Mononuclear cell (primary cell): ENCODE data around the gene ZNF70. TPM values are rescaled to one million over a fixed set of nuclear protein-coding genes. Genes with fewer than 3 reads are reported as not detected.

Source experiments
- H3K27me3 ChIP-seq: 2 replicates; pipeline ENCODE4 v1.6.0; 2011; ENCODE audit warnings: low read length, control low read depth; ENCODE audit not compliant: insufficient read depth
- H3K4me1 ChIP-seq: 2 replicates; pipeline ENCODE4 v1.5.1; 2011; ENCODE audit warnings: mild to moderate bottlenecking, low read length, control low read depth; ENCODE audit not compliant: insufficient read depth
- H3K4me3 ChIP-seq: 2 replicates; pipeline ENCODE4 v1.5.1; 2011; ENCODE audit warnings: mild to moderate bottlenecking, low read length, moderate library complexity
- H3K9me3 ChIP-seq: 2 replicates; pipeline ENCODE4 v1.5.1; 2011; ENCODE audit warnings: low read depth, mild to moderate bottlenecking, control low read depth, low read length
- total RNA-seq: library from RNA; depleted of rRNA; stranded (reverse); fragments of >200 nt; gene quantifications from one replicate; pipeline ENCODE4 v1.2.3, GENCODE V29; 2012

ZNF70 gene
- total RNA-seq, 1 donor: 0.52 TPM

DNA sequence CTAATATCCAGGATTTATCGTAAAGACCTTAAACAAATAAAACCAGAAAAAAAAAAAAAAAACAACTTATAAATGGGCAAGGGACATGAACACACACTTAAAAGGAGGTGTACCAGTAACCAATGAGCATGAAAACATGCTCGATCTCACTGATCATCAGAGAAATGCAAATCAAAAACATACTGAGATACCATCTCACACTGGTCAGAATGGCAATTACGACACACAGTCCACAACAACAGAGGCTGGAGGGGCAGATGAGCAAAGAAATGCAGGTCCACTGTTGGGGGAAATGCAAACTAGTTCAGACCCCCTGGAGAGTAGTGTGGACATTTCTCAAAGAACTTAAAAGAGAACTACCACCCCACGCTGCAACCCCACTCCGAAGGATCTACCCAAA is 46.9 kb downstream of the ZNF70 start:
- no peak overlapping the region for H3K4me3 ChIP-seq
- H3K4me1 ChIP-seq: peaks cover 7% of the 10 kb centered on the region
- no peaks in the 10 kb centered on the region for H3K27me3 ChIP-seq
- H3K9me3 ChIP-seq: no peaks in the 10 kb centered on the region

DNA sequence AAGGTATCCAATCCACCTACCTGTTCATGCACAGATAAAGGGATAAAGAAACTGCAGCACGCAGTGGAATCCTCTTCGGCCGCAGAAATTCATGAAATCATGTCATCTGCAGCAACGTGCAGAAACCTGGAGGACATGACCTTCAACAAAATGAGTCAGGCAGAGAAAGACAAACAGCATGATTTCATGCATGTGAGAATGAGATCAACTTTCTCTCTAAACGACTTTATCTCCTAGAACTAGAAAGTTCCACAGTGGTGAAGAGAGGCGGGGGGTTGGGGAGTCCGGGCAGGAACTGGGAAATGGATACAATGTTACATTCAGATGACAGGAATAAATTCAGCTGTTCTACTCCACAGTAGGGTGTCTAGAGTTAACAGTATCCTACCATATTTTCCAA is 50.2 kb downstream of the ZNF70 start:
- H3K9me3 ChIP-seq: no peaks in the 10 kb centered on the region
- peaks cover 39% of the 10 kb centered on the region for H3K4me1 ChIP-seq
- H3K27me3 ChIP-seq: no peaks in the 10 kb centered on the region
- H3K4me3 ChIP-seq: no peak overlapping the region

DNA sequence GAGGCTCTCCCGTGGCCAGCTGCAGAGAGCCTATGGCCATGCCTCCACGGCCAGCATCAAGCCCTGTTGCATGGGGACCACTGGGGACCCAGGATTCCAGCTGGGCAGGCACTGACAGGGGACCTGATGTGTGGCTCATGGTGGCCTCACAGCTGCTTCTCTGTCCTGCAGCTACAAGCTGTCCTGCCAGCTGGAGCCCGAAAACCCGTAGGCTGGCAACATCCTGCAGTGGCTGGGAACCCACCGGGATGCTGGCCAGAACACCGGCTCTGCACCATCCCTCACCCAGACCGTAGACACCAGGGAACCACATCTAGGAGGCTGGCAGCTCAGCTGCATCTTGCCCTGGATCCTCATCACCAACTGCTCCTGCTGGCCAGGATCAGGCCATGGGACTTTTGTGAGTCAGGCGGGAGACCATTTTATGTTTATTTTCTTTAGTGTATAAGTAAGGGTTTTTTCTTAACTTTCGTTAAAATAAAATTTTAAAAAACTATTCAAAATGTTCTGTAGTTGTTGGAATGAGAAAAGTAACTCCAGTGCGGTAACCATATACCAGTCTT is 52.2 kb downstream of the ZNF70 start:
- Histone ChIP-seq H3K4me3 (no peak overlapping the region), H3K4me1 (peaks cover 46% of the 10 kb centered on the region), H3K9me3 (no peaks in the 10 kb centered on the region), H3K27me3 (no peaks in the 10 kb centered on the region)

- no peaks in the 10 kb centered on the region for H3K27me3 ChIP-seq
- no peak overlapping the region for H3K4me3 ChIP-seq
- peaks cover 46% of the 10 kb centered on the region for H3K4me1 ChIP-seq
- no peaks in the 10 kb centered on the region for H3K9me3 ChIP-seq
Measured at GRCh38 chr22:23698094-23698493, 52.8 kb downstream of the ZNF70 start.

DNA sequence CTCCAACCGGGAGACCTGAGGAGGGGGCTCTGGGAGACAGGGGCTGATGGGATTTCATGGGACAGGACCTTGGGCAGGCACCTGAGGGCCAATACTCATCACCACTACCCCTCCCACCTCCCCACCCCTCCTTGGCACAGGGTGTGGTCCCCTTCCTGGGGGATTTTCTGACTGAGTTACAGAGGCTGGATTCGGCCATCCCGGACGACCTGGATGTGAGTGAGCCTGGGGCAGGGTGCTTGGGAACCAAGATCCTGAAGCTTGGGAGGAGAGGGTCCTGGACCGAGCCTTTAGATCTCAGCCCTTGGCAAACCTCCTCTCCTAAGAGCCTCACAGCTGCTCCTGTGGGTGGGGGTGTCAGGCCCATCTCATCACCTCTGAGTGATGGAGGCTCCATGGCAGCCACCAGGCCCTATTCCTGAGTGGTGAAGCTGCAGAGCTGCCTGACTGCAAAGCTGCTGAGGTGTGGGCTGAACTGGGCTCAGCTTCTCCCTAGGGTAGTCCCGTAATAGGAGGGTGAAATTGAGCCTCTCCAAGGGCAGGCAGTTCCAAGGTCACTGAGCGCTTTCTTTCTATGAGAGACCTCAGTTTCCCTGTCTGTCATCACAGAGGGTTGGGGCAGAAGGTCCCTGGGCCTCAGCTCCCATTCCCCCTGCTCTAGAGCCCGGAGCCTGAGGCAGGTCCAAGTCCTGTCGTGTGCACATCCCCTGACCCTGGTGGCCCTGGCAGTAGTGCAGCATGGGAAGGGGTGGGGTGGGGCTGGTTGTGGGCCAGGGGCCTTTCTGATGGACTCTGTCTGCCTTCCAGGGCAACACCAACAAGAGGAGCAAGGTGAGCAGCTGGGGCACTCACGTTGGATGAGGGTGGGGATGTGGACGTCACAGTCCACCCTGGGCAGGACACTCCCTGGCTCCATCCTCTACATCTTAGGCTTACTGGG is 53.6 kb downstream of the ZNF70 start:
- H3K4me1 ChIP-seq: peaks cover 46% of the 10 kb centered on the region
- H3K4me3 ChIP-seq: peak overlapping the region; percentile 21
- no peaks in the 10 kb centered on the region for H3K27me3 ChIP-seq
- no peaks in the 10 kb centered on the region for H3K9me3 ChIP-seq

GRCh38 chr22:23696326-23696851 is 54.5 kb downstream of the ZNF70 start:
- Histone ChIP-seq H3K4me3 (peak overlapping the region; percentile 21), H3K27me3 (no peaks in the 10 kb centered on the region), H3K4me1 (peaks cover 46% of the 10 kb centered on the region), H3K9me3 (no peaks in the 10 kb centered on the region)

DNA sequence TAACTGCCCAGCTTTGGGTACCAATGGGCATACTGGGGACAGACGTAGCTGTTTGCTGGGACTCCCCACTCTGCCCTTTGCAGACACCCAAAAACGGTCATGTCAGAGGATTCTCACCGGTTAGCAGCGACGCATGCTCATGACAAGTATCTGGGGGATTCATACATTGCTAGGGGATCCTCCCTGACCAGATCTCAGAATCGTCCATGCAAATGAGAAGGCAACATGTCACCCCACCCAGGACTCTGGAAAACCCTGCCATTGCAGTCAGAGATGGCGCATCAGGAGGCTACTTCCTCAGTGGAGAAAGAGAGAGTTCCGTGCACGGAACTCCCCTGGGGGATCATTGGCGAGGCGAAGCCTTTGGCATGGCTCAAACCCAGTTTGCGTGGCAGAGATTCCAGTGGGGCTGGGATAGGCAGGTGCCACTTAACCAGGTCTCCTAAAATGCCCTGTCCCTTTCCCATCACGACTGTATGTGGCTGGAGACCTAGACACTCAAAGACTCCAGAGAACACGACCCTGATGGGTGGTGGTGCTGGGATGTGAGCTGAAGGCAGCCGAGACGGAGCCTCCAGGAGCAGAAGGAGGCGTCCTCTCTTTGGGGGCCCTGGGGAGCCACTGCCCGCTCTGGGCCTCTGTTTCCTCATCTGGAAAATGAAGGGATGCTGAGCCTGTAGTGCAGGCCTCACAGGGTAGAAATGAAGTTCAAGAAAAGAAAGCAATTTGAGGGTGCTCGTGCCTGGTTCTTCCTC is 55.2 kb downstream of the ZNF70 start:
- H3K4me1 ChIP-seq: peaks cover 46% of the 10 kb centered on the region
- H3K27me3 ChIP-seq: no peaks in the 10 kb centered on the region
- H3K4me3 ChIP-seq: no peak overlapping the region
- no peaks in the 10 kb centered on the region for H3K9me3 ChIP-seq

- Histone ChIP-seq H3K4me3 (no peak overlapping the region), H3K9me3 (no peaks in the 10 kb centered on the region), H3K4me1 (peaks cover 46% of the 10 kb centered on the region), H3K27me3 (no peaks in the 10 kb centered on the region)
Measured at GRCh38 chr22:23695141-23695540, 55.8 kb downstream of the ZNF70 start.

DNA sequence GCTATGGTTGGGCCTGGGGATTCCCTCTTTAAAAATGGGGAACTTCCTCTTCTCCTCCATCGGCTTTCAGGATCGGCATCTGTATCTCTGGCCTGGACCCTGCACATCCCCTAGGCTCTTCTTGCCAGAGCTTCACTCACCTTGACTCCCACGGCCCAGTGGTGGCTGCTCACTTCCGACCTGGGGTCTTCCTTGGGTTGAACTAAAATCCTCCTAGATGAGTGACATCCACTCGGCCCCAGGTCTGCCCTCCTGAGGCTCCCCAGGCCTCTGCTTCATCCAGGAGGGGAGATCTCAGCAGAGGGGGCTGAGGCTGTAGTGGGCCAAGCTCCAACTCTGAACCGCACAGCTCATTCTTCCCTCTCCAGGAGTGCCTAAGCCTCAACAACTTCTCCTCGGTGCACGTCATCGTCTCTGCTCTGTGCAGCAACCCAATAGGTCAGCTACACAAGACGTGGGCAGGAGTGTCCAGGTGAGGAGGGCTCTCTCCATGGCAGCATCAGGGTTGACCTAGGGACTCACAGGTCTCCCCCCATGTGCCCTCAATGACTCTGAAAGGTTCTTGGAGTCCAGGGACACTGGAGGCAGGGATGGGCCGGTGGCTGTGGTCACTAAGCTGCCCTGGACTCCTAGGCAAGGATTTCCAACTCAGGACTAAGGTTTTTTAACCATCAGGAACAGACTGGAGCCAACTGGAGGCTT is 56.8 kb downstream of the ZNF70 start:
- no peaks in the 10 kb centered on the region for H3K27me3 ChIP-seq
- no peaks in the 10 kb centered on the region for H3K9me3 ChIP-seq
- peaks cover 46% of the 10 kb centered on the region for H3K4me1 ChIP-seq
- H3K4me3 ChIP-seq: no peak overlapping the region

DNA sequence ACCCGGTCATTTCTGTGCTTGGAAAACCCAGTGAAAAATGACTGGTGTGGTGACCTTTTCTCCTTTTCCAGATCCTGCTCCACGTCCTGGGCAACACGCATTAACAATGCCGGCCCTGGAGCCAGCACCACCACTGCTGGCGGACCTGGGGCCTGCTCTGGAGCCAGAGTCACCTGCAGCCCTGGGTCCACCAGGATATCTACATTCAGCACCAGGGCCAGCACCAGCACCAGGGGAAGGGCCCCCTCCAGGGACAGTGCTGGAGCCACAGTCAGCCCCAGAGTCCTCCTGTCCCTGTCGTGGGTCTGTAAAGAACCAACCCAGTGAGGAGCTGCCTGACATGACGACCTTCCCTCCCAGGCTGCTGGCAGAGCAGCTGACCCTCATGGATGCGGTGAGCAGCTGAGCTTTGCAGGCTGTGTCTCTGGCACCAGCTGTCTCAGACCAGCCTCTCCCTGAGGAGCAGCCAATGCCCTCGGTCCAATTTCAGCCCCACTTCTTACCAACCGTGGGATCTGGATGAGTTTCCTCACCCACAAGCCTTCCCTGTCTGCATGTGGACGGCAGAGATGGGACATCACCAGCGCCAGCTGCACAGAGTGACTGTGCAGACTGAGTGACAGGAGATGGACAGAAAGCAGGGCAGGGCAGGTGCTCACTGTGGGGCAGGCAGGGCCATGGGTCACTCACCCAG is 58.2 kb downstream of the ZNF70 start:
- H3K27me3 ChIP-seq: no peaks in the 10 kb centered on the region
- H3K9me3 ChIP-seq: no peaks in the 10 kb centered on the region
- H3K4me1 ChIP-seq: peaks cover 35% of the 10 kb centered on the region
- no peak overlapping the region for H3K4me3 ChIP-seq

GRCh38 chr22:23691748-23692423 is 59.0 kb downstream of the ZNF70 start:
- H3K27me3 ChIP-seq: no peaks in the 10 kb centered on the region
- no peaks in the 10 kb centered on the region for H3K9me3 ChIP-seq
- H3K4me1 ChIP-seq: peaks cover 27% of the 10 kb centered on the region
- H3K4me3 ChIP-seq: no peak overlapping the region

GRCh38 chr22:23690713-23691112 is 60.2 kb downstream of the ZNF70 start, which contains the start of gene RGL4:
RGL4 (plus strand) TSS chr22:23691013; CDS start chr22:23692031, 1,018 bp downstream.
- Histone ChIP-seq H3K27me3 (no peaks in the 10 kb centered on the region), H3K4me1 (peaks cover 15% of the 10 kb centered on the region), H3K9me3 (no peaks in the 10 kb centered on the region), H3K4me3 (no peak within 1 kb of the TSS)

DNA sequence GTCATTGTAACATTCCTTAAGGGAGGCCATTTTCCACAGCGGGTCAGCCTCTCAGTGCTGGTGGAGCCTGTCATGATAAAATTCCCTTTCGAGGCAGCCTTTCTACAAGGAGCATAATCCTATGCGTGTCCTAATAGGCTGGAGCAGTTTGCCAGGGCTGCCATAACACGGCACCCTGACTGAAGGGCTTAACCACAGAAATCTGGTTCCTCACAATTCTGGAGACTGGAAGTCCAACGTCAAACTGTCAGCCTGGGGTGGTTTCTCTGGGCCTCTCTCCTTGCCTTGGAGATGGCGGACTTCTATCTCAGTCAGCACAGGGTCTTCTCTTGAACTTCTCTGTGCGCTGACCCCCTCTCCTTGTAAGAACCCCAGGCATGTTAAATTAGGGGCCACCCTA is 61.5 kb downstream of the ZNF70 start:
- Histone ChIP-seq H3K27me3 (no peaks in the 10 kb centered on the region), H3K4me3 (no peak overlapping the region), H3K9me3 (no peaks in the 10 kb centered on the region), H3K4me1 (peaks cover 2% of the 10 kb centered on the region)
